B cell (primary cell): ENCODE data around the gene SPATA17. TPM values are rescaled to one million over a fixed set of nuclear protein-coding genes. Genes with fewer than 3 reads are reported as not detected.

Source experiments
- ATAC-seq: fragments of 200-7000 bp; cut with Tn5 transposase; one replicate; pipeline ENCODE4 v1.10.0; 2021; ENCODE audit warnings: low read depth, mild to moderate bottlenecking, moderate number of reproducible peaks, moderate library complexity
- CTCF ChIA-PET: fragments of 350-600 bp; sonication (Branson Sonifier 250); formaldehyde crosslinking; loops from one replicate; lab custom pipeline; 2021; ENCODE audit warnings: antibody characterized with exemption, inconsistent platforms; lab: Charles Lee
- POLR2A ChIA-PET: fragments of 350-600 bp; sonication (Branson Sonifier 250); formaldehyde crosslinking; loops from one replicate; lab custom pipeline; 2021; ENCODE audit warnings: antibody characterized with exemption; lab: Charles Lee
- DNase-seq: peaks from one replicate; pipeline ENCODE4 v3.0.0; 2013
- H2AFZ ChIP-seq: 2 replicates; pipeline ENCODE4 v1.6.1; 2012; ENCODE audit warnings: mild to moderate bottlenecking, low read depth, low read length; ENCODE audit not compliant: insufficient read depth, poor library complexity, severe bottlenecking
- H3K27ac ChIP-seq, 2 donors: 1 replicate in 1 of 2; 2 replicates in 1 of 2; pipeline ENCODE4 v1.5.1; 2012 to 2013; ENCODE audit warnings: low read length in 2 of 2, mild to moderate bottlenecking in 2 of 2, moderate library complexity in 1 of 2
- H3K27me3 ChIP-seq, 4 experiments: fragments of 200-600 bp in 1 of 4; sonication (generic) in 1 of 4; replicated peaks in 1 of 4; 1 replicate in 2 of 4; 2 replicates in 2 of 4; pipeline versions ENCODE4 v1.6.1 to v1.7.0; 2013 to 2016; ENCODE audit warnings: low read length in 3 of 4, mild to moderate bottlenecking in 2 of 4, mixed read lengths in 1 of 4, moderate library complexity in 1 of 4; ENCODE audit not compliant: insufficient read depth in 4 of 4, control insufficient read depth in 3 of 4; ENCODE audit errors: control extremely low read depth in 1 of 4
- H3K36me3 ChIP-seq, 2 experiments: replicated peaks in 1 of 2; 1 replicate in 1 of 2; 2 replicates in 1 of 2; pipeline versions ENCODE4 v1.6.1 to v1.7.1; 2013; ENCODE audit warnings: low read length in 1 of 2; ENCODE audit not compliant: insufficient read depth in 2 of 2, control insufficient read depth in 1 of 2; ENCODE audit errors: control extremely low read depth in 1 of 2, extremely low read depth in 1 of 2
- H3K4me1 ChIP-seq, 2 donors: fragments of 200-600 bp in 1 of 2; sonication (generic) in 1 of 2; 1 replicate in 1 of 2; 2 replicates in 1 of 2; pipeline versions ENCODE4 v1.5.1 to v1.6.1; 2013 to 2017; ENCODE audit warnings: low read length in 2 of 2; ENCODE audit not compliant: control insufficient read depth in 2 of 2, insufficient read depth in 2 of 2
- H3K4me2 ChIP-seq: replicated peaks from 2 replicates; pipeline ENCODE3; 2012; ENCODE audit warnings: mild to moderate bottlenecking, low read depth, low read length; ENCODE audit not compliant: poor library complexity, severe bottlenecking
- H3K4me3 ChIP-seq, 5 experiments: fragments of 200-600 bp in 1 of 5; sonication (generic) in 1 of 5; 1 replicate in 3 of 5; 2 replicates in 2 of 5; pipeline versions ENCODE4 v1.5.1 to v1.7.0; 2011 to 2016; ENCODE audit warnings: low read length in 4 of 5, mild to moderate bottlenecking in 4 of 5, low read depth in 2 of 5, control low read depth in 1 of 5, moderate library complexity in 1 of 5; ENCODE audit not compliant: insufficient read depth in 1 of 5; ENCODE audit errors: control extremely low read depth in 1 of 5, extremely low read depth in 1 of 5
- H3K79me2 ChIP-seq: fragments of 200-600 bp; sonication (generic); one replicate; pipeline ENCODE4 v1.6.0; 2016; ENCODE audit warnings: low read length; ENCODE audit not compliant: control insufficient read depth, insufficient read depth
- H3K9ac ChIP-seq: fragments of 200-600 bp; sonication (generic); 2 replicates; pipeline ENCODE4 v1.6.1; 2017; ENCODE audit warnings: mild to moderate bottlenecking, low read length, moderate library complexity
- H3K9me3 ChIP-seq, 3 donors: one replicate each; pipeline versions ENCODE4 v1.6.1 to v1.7.1; 2013; ENCODE audit warnings: low read length in 2 of 3; ENCODE audit not compliant: control insufficient read depth in 2 of 3, insufficient read depth in 1 of 3; ENCODE audit errors: control extremely low read depth in 1 of 3
- H4K20me1 ChIP-seq: 2 replicates; pipeline ENCODE4 v1.6.0; 2012; ENCODE audit warnings: mild to moderate bottlenecking, low read length; ENCODE audit not compliant: insufficient read depth, control insufficient read depth, poor library complexity, severe bottlenecking
- H3K27ac Mint-ChIP-seq: one replicate; pipeline ENCODE4 v1.8.0; 2021; ENCODE audit warnings: mixed read lengths
- H3K27me3 Mint-ChIP-seq: one replicate; pipeline ENCODE4 v1.8.0; 2021; ENCODE audit warnings: mixed read lengths
- H3K4me1 Mint-ChIP-seq: one replicate; pipeline ENCODE4 v1.8.0; 2021; ENCODE audit warnings: mixed read lengths
- H3K4me3 Mint-ChIP-seq: one replicate; pipeline ENCODE4 v1.8.0; 2021; ENCODE audit warnings: mixed read lengths
- H3K9me3 Mint-ChIP-seq: one replicate; pipeline ENCODE4 v1.8.0; 2022; ENCODE audit warnings: mixed read lengths; ENCODE audit not compliant: insufficient read depth
- EZH2 ChIP-seq: IDR thresholded peaks from 2 replicates; pipeline ENCODE4 v1.6.1; 2012; ENCODE audit warnings: borderline replicate concordance, low read depth, mild to moderate bottlenecking, moderate library complexity, low read length; ENCODE audit not compliant: insufficient read depth, poor library complexity, severe bottlenecking
- WGBS: methylation state at CpG from one replicate; pipeline ENCODE4 v1.1.5; 2013; ENCODE audit warnings: missing lambda C conversion rate; ENCODE audit not compliant: insufficient coverage; 5-methylcytosine and 5-hydroxymethylcytosine counted together
- intact Hi-C: fragments of 100-400 bp; cut with micrococcal nuclease; formaldehyde crosslinking; loops from one replicate; pipeline ENCODE4 v1.10.0; 2022
- polyA plus RNA-seq: library from polyadenylated mRNA; depleted of rRNA; stranded (reverse); fragments of >200 nt; gene quantifications from 2 replicates; pipeline ENCODE4 v1.2.3, GENCODE V29; 2012
- total RNA-seq, 2 donors: library from RNA; stranded (reverse); fragments of 120-200 nt in 1 of 2; gene quantifications; 1 replicate in 1 of 2; 2 replicates in 1 of 2; pipeline versions ENCODE4 v1.2.3 to v1.2.4, GENCODE V29; 2013 to 2022
- TF ChIP-seq, protein P1 (sequence below): fragments of 200-600 bp; IDR thresholded peaks from one replicate; pipeline ENCODE4 v1.8.0; 2022; ENCODE audit warnings: antibody characterized with exemption, mild to moderate bottlenecking

SPATA17 gene
- total and polyA plus RNA-seq, 2 donors (not counting 1 experiment from before 2014, with no cell fraction given) = not detected

DNA sequence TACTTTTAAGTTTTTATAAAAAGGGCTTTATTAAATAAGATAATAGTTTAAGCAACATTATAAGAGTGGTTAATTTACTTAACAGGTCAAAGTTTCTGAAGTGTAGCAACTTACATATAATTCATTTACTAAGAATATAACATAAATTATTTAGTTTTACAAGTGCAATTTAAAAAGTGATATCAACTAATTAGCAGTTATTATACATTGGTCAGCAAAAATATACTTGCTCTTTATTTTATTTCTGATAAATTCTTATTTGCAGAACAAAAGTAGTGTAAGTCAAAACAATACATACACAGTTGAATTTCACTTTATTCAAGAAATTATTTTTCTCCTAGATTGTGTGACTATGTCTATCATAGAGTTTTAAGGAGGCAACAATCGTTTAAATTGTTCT lies 215.6 kb downstream of the SPATA17 start:
- Histone ChIP-seq H3K9ac (no peak overlapping the region), H2AFZ (no peak overlapping the region), H3K4me1 (no peaks in the 10 kb centered on the region), H3K36me3 (no peaks in the 10 kb centered on the region), H3K4me3 (no peak overlapping the region), H3K9me3 (no peaks in the 10 kb centered on the region), H3K27me3 (no peaks in the 10 kb centered on the region), H4K20me1 (no peaks in the 10 kb centered on the region), H3K79me2 (no peaks in the 10 kb centered on the region), H3K27ac (no peak overlapping the region), H3K4me2 (no peak overlapping the region)
- WGBS = no CpG with 5 or more reads among the region's 1 CpG
- Mint-ChIP-seq H3K27ac (no peak overlapping the region), H3K9me3 (no peaks in the 10 kb centered on the region), H3K27me3 (no peaks in the 10 kb centered on the region), H3K4me3 (no peak overlapping the region), H3K4me1 (no peaks in the 10 kb centered on the region)
- ATAC-seq (no peak), DNase-seq (no peak)
- intact Hi-C loops = no loop called here
- ChIA-PET POLR2A (no interaction called here), CTCF (no interaction called here)
- TF ChIP-seq, protein P1, sequence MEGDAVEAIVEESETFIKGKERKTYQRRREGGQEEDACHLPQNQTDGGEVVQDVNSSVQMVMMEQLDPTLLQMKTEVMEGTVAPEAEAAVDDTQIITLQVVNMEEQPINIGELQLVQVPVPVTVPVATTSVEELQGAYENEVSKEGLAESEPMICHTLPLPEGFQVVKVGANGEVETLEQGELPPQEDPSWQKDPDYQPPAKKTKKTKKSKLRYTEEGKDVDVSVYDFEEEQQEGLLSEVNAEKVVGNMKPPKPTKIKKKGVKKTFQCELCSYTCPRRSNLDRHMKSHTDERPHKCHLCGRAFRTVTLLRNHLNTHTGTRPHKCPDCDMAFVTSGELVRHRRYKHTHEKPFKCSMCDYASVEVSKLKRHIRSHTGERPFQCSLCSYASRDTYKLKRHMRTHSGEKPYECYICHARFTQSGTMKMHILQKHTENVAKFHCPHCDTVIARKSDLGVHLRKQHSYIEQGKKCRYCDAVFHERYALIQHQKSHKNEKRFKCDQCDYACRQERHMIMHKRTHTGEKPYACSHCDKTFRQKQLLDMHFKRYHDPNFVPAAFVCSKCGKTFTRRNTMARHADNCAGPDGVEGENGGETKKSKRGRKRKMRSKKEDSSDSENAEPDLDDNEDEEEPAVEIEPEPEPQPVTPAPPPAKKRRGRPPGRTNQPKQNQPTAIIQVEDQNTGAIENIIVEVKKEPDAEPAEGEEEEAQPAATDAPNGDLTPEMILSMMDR = no peak

DNA sequence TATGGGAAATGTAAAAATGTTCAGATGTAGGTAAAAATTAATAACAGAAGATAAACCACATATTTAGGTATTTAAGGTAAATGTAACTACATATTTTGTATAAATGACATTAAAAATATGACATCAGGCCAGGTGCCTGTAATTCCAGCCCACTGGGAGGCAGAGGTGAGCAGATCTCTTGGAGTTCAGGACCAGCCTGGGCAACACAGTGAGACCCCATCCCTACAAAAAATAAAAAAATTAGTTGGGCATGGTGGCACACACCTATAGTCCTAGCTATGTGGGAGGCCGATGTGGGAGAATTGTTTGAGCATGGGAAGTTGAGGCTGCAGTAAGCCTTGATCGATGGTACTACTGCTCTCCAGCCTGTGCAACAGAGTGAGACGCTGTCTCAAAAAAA lies 216.5 kb downstream of the SPATA17 start:
- no peak overlapping the region for H3K4me3 Mint-ChIP-seq
- no peak overlapping the region for H3K4me2 ChIP-seq
- H3K27ac ChIP-seq = no peak overlapping the region
- no peaks in the 10 kb centered on the region for H3K79me2 ChIP-seq
- H3K9ac ChIP-seq = no peak overlapping the region
- intact Hi-C loops = no loop called here
- DNase-seq (no peak), ATAC-seq (no peak)
- no peaks in the 10 kb centered on the region for H3K36me3 ChIP-seq
- no peak overlapping the region for H3K27ac Mint-ChIP-seq
- H3K4me3 ChIP-seq = no peak overlapping the region
- H2AFZ ChIP-seq = no peak overlapping the region
- POLR2A ChIA-PET = no interaction called here
- H3K27me3 ChIP-seq = no peaks in the 10 kb centered on the region
- 29% methylated on average over 1 of the region's 3 CpGs for WGBS
- H4K20me1 ChIP-seq = no peaks in the 10 kb centered on the region
- CTCF ChIA-PET = no interaction called here
- no peak for TF ChIP-seq EZH2
- TF ChIP-seq, protein P1 = no peak
- H3K4me1 Mint-ChIP-seq = no peaks in the 10 kb centered on the region
- no peaks in the 10 kb centered on the region for H3K4me1 ChIP-seq
- no peaks in the 10 kb centered on the region for H3K9me3 ChIP-seq
- no peaks in the 10 kb centered on the region for H3K9me3 Mint-ChIP-seq
- no peaks in the 10 kb centered on the region for H3K27me3 Mint-ChIP-seq
